ENCODE data around the gene SLC34A3.

- TF ChIP-seq CTCF (conservative IDR thresholded peaks at IDR 0.05 in 1 of 2, IDR thresholded peaks at IDR 0.05 in 1 of 2; ENCODE audit: extremely low read depth in 1 of 2, insufficient read depth in 1 of 2, low read depth in 1 of 2, low read length in 2 of 2) (no peak), EZH2 (IDR thresholded peaks at IDR 0.05; ENCODE audit: borderline replicate concordance, low read length) (no peak)
These were observed 45.6 kb upstream of the SLC34A3 start for GRCh38 chr9:137184881-137185660.
